HG02870 (cell line): ENCODE measurements around the gene CCT7.
"Not testable (repeated sequence)": the region's sequence is repeated elsewhere in the genome, so short reads cannot be mapped to it uniquely, and the experiment has no call there.

Experiments
- ATAC-seq: cut with Tn5 transposase; IDR thresholded peaks from one replicate; pipeline ENCODE4 v1.9.1; 2021; ENCODE audit warnings: mild to moderate bottlenecking, moderate library complexity; ENCODE audit not compliant: unreplicated experiment

CCT7 gene

DNA sequence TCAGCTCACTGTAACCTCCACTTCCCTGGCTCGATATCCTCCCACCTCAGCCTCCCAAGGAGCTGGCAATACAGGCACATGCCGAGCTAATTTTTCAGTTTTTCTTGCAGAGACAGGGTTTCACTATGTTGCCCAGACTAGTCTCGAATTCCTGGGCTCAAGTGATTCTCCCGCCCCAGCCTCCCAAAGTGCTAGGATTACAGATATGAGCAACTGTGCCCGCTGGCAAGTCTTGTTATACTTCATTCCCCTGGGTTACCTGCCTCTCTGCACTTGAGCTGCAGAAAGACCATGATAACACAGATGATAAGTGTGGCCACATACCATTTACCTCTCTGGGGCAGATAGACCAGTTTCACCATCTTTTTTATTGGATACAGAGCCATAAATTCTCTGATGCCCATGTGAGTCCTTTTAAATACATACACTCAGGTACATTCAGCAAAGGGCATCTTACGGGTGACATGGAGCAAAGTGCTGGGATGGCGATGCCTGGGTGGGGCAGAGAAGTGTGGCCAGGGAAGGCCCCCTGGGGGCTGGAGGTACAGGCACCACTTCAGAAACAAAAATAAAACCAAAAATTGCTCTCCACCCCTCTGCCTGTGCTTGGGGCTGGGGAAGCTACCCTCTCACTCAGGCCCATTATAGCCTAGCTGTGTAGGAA, 20.4 kb downstream of the CCT7 start:
- no peak for ATAC-seq

GRCh38 chr2:73255007-73255644, 21.0 kb downstream of the CCT7 start:
- ATAC-seq, result no peak

DNA sequence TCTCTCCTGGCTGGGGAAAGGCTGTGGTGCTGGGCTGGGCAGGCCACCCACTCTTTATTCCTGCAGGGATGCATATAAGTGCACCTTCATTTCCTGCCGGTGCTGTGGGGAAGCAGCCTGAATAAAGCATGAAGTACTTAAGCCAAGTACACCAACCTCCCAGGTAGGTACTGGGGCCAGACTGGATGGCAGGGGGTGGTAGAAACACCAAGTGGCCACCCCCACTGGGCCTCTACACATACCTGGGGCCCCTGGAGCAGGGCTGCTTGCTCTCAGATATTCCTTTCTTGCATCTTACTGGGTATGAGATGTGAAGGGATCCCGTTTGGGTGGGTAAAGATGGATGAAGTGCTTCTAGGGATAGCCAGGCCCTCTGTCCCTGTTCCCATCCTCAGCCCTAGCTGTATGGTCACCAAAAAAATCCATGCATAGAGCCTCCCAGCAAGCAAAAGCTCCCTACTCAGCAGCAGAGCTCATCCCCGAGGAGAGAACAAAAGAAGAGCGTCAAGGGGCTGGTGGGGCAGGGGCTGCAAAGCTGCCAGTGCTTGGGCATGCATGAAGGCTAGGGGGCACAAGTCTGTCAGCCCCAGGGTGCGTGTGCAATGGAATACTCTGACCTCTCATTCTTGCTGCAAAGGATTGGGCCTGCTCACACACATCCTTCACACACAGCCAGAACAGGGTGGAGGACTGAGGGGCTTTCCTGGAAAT, 22.0 kb downstream of the CCT7 start:
- no peak for ATAC-seq

DNA sequence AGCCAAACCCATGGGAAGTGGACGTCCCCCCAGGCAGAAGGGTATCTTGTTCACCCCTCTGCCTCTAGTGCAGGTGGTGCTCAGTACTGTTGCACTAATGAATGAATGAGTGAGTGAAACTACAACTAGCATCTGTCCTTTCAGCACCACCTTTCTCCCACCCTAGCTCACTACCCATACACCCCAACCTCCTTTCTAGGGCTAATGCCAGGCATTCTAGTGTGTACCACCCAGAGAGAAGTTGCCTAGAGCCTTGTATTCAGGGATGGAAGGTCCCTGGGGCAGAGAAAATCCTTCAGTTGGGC, 22.5 kb downstream of the CCT7 start:
- ATAC-seq, result no peak

GRCh38 chr2:73257021-73257420, 22.9 kb downstream of the CCT7 start:
- no peak for ATAC-seq

DNA sequence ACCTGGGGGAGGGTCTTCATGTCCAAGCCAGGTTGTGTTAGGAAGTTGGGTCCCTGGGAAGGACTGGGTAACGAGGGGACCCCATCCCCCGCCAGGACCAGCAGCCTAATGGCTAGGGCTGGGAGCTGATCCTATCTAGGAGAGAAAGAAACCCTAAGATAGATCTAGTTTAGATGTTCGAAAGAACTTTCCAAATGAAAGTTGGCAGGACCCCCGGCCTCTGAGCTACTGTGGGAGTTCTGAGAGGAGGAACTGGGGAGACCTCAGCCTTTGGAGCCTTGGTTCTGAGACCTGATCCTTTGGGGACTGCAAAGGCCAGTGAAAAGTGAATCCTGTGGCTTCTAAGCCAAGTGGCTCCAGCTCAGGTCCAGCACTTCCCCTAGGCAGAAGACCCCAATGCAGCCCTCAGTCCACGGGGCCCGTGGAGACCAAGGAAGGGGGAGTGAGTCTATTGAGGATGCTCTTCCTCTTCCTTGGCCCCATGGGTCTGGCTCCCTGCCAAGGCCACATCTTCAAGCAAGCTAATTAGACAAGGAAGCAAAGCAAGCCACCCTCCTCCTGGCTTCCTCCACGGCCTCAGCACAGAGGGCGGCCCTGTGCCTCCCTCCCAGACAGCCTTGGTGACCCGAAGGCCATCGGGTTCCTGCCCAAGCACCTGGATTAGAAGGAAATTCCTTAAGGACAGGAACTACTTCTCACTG, 23.5 kb downstream of the CCT7 start:
- ATAC-seq, result no peak

- no peak for ATAC-seq
Measured at GRCh38 chr2:73258186-73258912, 24.2 kb downstream of the CCT7 start.

- ATAC-seq, result no peak
Measured at GRCh38 chr2:73258913-73259215, 24.8 kb downstream of the CCT7 start.

- no peak for ATAC-seq
Measured at GRCh38 chr2:73259276-73259675, 25.2 kb downstream of the CCT7 start.

- no peak for ATAC-seq
Measured at GRCh38 chr2:73259704-73260337, 25.7 kb downstream of the CCT7 start.

GRCh38 chr2:73260338-73260984, 26.4 kb downstream of the CCT7 start:
- ATAC-seq, result no peak

- no peak for ATAC-seq
Measured at GRCh38 chr2:73262108-73262651, 28.1 kb downstream of the CCT7 start.

DNA sequence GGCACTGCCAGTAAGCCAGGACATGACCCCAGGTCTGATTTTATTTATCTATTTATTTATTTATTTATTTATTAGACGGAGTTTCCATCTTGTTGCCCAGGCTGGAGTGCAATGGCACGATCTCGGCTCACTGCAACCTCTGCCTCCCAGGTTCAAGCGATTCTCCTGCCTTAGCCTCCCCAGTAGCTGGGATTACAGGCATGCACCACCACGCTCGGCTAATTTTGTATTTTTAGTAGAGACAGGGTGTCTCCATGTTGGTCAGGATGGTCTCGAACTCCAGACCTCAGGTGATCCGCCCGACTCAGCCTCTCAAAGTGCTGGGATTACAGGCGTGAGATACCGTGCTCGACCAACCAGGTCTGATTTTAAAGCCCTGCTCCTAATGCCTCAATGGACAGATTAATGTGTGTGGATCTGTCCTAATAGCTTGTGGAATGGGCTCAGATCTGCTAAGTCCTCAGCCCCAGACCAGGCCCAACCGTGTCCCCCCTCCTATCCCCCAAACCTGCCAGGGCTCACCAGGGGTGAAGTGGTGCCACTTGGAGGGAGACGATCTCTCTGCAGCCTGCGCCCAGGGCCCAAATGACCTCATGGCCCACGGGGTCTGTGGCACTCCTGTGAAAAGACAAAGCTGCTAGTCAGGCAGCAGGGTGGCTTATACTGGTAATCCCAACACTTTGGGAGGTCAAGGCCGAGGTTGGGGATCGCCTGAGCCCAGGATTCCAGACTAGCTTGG, 28.8 kb downstream of the CCT7 start:
- ATAC-seq, result not testable (repeated sequence)

- ATAC-seq, result no peak
Measured at GRCh38 chr2:73263540-73264331, 29.6 kb downstream of the CCT7 start.

GRCh38 chr2:73264332-73264606, 30.2 kb downstream of the CCT7 start:
- no peak for ATAC-seq

- no peak for ATAC-seq
Measured at GRCh38 chr2:73264783-73265182, 30.7 kb downstream of the CCT7 start.

GRCh38 chr2:73265298-73266060, 31.4 kb downstream of the CCT7 start:
- no peak for ATAC-seq
